GM18520 (cell line): ENCODE measurements around the gene CCDC69.
"Not testable (repeated sequence)": the region's sequence is repeated elsewhere in the genome, so short reads cannot be mapped to it uniquely, and the experiment has no call there.

Experiments used
- ATAC-seq: cut with Tn5 transposase; IDR thresholded peaks from one replicate; pipeline ENCODE4 v1.9.1; 2021; ENCODE audit not compliant: unreplicated experiment

The CCDC69 gene

GRCh38 chr5:151196556-151197290 lies 27.2 kb downstream of the CCDC69 start:
- ATAC-seq = peak; percentile 90

GRCh38 chr5:151195622-151196021 lies 28.3 kb downstream of the CCDC69 start:
- no peak for ATAC-seq

GRCh38 chr5:151192626-151193025 lies 31.3 kb downstream of the CCDC69 start:
- ATAC-seq = no peak

- no peak for ATAC-seq
These were observed 32.2 kb downstream of the CCDC69 start for GRCh38 chr5:151191661-151192060.

- no peak for ATAC-seq
These were observed 34.7 kb downstream of the CCDC69 start for GRCh38 chr5:151189151-151189550.

GRCh38 chr5:151186538-151186937 lies 37.4 kb downstream of the CCDC69 start:
- ATAC-seq = no peak

GRCh38 chr5:151186052-151186451 lies 37.8 kb downstream of the CCDC69 start:
- no peak for ATAC-seq

GRCh38 chr5:151184316-151185042 lies 39.4 kb downstream of the CCDC69 start:
- ATAC-seq = no peak

GRCh38 chr5:151183456-151184245 lies 40.2 kb downstream of the CCDC69 start:
- ATAC-seq = no peak

GRCh38 chr5:151182976-151183375 lies 40.9 kb downstream of the CCDC69 start:
- ATAC-seq = no peak

GRCh38 chr5:151182524-151182900 lies 41.4 kb downstream of the CCDC69 start:
- ATAC-seq = no peak

GRCh38 chr5:151181818-151182523 lies 41.9 kb downstream of the CCDC69 start:
- no peak for ATAC-seq

GRCh38 chr5:151180291-151180690 lies 43.6 kb downstream of the CCDC69 start:
- no peak for ATAC-seq

GRCh38 chr5:151179489-151179840 lies 44.4 kb downstream of the CCDC69 start:
- ATAC-seq = no peak

GRCh38 chr5:151178777-151179488 lies 45.0 kb downstream of the CCDC69 start:
- ATAC-seq = no peak

GRCh38 chr5:151178372-151178771 lies 45.5 kb downstream of the CCDC69 start:
- no peak for ATAC-seq

GRCh38 chr5:151176268-151176667 lies 47.6 kb downstream of the CCDC69 start:
- ATAC-seq = not testable (repeated sequence)

- ATAC-seq = no peak
These were observed 49.2 kb downstream of the CCDC69 start for GRCh38 chr5:151174612-151175101.

GRCh38 chr5:151173711-151174611 lies 49.9 kb downstream of the CCDC69 start:
- ATAC-seq = no peak
